ENCODE data around the gene LUM.

GRCh38 chr12:91055976-91056375 lies 55.3 kb downstream of the LUM start:
- no peak for TF ChIP-seq POLR2A (IDR thresholded peaks at IDR 0.05)
- no peak for TF ChIP-seq CTCF (IDR thresholded peaks at IDR 0.05)
